ENCODE measurements around the gene VPS35L.

The VPS35L gene

GRCh38 chr16:19582050-19582831 is 26.7 kb downstream of the VPS35L start:
- no peak overlapping the region for H3K4me3 ChIP-seq (ENCODE audit: low read depth, low read length)
- TF ChIP-seq, protein P1, sequence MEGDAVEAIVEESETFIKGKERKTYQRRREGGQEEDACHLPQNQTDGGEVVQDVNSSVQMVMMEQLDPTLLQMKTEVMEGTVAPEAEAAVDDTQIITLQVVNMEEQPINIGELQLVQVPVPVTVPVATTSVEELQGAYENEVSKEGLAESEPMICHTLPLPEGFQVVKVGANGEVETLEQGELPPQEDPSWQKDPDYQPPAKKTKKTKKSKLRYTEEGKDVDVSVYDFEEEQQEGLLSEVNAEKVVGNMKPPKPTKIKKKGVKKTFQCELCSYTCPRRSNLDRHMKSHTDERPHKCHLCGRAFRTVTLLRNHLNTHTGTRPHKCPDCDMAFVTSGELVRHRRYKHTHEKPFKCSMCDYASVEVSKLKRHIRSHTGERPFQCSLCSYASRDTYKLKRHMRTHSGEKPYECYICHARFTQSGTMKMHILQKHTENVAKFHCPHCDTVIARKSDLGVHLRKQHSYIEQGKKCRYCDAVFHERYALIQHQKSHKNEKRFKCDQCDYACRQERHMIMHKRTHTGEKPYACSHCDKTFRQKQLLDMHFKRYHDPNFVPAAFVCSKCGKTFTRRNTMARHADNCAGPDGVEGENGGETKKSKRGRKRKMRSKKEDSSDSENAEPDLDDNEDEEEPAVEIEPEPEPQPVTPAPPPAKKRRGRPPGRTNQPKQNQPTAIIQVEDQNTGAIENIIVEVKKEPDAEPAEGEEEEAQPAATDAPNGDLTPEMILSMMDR (IDR thresholded peaks at IDR 0.05; ENCODE audit: low read depth, low read length), result no peak

- H3K4me3 ChIP-seq (ENCODE audit: low read depth, low read length), result no peak overlapping the region
- TF ChIP-seq, protein P1 (IDR thresholded peaks at IDR 0.05; ENCODE audit: low read depth, low read length), result peak; percentile 89
Observed at GRCh38 chr16:19583665-19584300, 28.3 kb downstream of the VPS35L start.

- TF ChIP-seq, protein P1 (IDR thresholded peaks at IDR 0.05; ENCODE audit: low read depth, low read length), result no peak
- no peak overlapping the region for H3K4me3 ChIP-seq (ENCODE audit: low read depth, low read length)
Observed at GRCh38 chr16:19588661-19589060, 33.2 kb downstream of the VPS35L start.

DNA sequence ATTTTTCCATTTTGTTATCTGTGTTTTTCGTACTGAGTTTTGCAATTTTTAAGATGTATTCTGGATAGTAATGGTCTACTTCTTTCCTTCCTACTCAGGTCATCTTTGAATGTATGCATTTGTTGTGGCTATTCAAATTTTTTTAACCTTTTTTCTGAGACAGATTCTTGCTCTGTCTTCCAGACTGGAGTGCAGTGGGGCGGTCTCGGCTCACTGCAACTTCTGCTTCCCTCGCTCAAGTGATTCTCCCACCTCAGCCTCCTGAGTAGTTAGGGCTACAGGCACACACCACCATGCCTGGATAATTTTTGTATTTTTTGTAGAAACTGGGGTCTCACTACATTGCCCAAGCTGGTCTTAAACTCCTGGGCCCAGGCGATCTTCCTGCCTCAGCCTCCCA is 33.6 kb downstream of the VPS35L start:
- TF ChIP-seq, protein P1 (IDR thresholded peaks at IDR 0.05; ENCODE audit: low read depth, low read length), result no peak

GRCh38 chr16:19589771-19590302 is 34.3 kb downstream of the VPS35L start:
- TF ChIP-seq, protein P1 (IDR thresholded peaks at IDR 0.05; ENCODE audit: low read depth, low read length), result no peak
- H3K4me3 ChIP-seq (ENCODE audit: low read depth, low read length), result no peak overlapping the region

More for the DNA sequence above, 33.6 kb downstream of the VPS35L start:
- no peak overlapping the region for H3K4me3 ChIP-seq (ENCODE audit: low read depth, low read length)

DNA sequence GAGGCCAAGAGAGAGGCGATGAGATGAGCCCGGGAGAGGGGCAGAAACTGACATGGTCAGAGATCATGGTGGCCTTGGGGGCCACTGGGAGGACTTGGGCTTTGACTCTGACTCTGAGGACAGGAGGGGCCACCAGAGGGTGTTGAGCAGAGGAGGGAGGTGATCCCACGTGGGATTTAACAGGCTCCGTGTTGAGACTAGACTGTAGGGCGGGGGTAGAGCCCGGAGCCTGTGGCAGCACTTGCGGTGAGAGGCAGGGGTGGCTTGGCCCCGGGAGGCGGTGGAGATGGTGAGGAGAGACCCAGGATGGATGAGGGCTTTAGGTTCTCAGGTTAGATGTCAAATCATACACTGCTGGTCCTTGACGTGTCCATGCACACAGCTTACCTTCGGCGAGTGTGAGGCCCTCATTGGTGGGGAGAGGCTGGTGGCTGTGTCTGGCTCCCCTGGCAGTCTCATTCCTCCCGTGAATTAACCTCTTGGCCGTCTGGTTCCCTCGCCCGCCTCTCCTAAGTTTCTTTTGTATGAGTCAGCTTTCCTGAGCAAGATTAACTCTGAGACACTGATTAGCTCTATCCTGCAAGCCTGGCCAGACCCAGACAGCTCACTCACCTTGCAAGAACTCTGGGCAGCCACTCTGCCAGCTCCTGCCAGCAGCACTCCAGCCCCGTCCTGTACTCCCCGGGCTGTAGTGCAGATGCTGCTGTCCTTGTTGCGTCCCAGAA is 39.7 kb downstream of the VPS35L start:
- TF ChIP-seq, protein P1 (IDR thresholded peaks at IDR 0.05; ENCODE audit: low read depth, low read length), result no peak
- H3K4me3 ChIP-seq (ENCODE audit: low read depth, low read length), result no peak overlapping the region
